Fibroblast of mammary gland (primary cell): ENCODE data around the gene ZNF654.

Experiments
- DNase-seq: peaks from one replicate; pipeline ENCODE4 v3.0.0-alpha.2; 2010; ENCODE audit warnings: low read depth
- H3K4me3 ChIP-seq: 2 replicates; pipeline ENCODE4 v1.5.1; 2011; ENCODE audit warnings: low read depth, mild to moderate bottlenecking, low read length, moderate library complexity; ENCODE audit not compliant: control insufficient read depth
- CTCF ChIP-seq: conservative IDR thresholded peaks from 2 replicates; pipeline ENCODE4 v1.5.1; 2011; ENCODE audit warnings: low read depth, low read length, inconsistent platforms; ENCODE audit not compliant: control insufficient read depth, insufficient read depth

ZNF654 gene

GRCh38 chr3:88123526-88123925, 64.5 kb downstream of the ZNF654 start:
- TF ChIP-seq CTCF: no peak
- no peak overlapping the region for H3K4me3 ChIP-seq
- DNase-seq: no peak

GRCh38 chr3:88131695-88132094, 72.6 kb downstream of the ZNF654 start:
- H3K4me3 ChIP-seq: no peak overlapping the region
- TF ChIP-seq CTCF: no peak
- DNase-seq: peak; percentile 23

- TF ChIP-seq CTCF: no peak
- no peak overlapping the region for H3K4me3 ChIP-seq
- DNase-seq: no peak
These were observed 73.8 kb downstream of the ZNF654 start for GRCh38 chr3:88132894-88133293.

- H3K4me3 ChIP-seq: no peak overlapping the region
- no peak for TF ChIP-seq CTCF
- no peak for DNase-seq
These were observed 74.7 kb downstream of the ZNF654 start for GRCh38 chr3:88133711-88134263.

- no peak for TF ChIP-seq CTCF
- peak; percentile 59 for DNase-seq
- H3K4me3 ChIP-seq: no peak overlapping the region
These were observed 78.8 kb downstream of the ZNF654 start for GRCh38 chr3:88137836-88138235.

GRCh38 chr3:88141458-88142083, 82.5 kb downstream of the ZNF654 start:
- H3K4me3 ChIP-seq: no peak overlapping the region
- peak; percentile 76 for DNase-seq

More at GRCh38 chr3:88141458-88142083, 82.5 kb downstream of the ZNF654 start:
- TF ChIP-seq CTCF: no peak
